Pulmonary artery endothelial cell (primary cell): ENCODE measurements around the gene ATOSB. TPM values are rescaled to one million over a fixed set of nuclear protein-coding genes. Genes with fewer than 3 reads are reported as not detected.

Experiments used
- DNase-seq: peaks from one replicate; pipeline ENCODE4 v3.0.0-alpha.2; 2011; ENCODE audit warnings: low read depth, low spot score
- total RNA-seq: library from RNA; depleted of rRNA; stranded (reverse); fragments of >200 nt; gene quantifications from 2 replicates; pipeline ENCODE4 v1.2.3, GENCODE V29; 2014

The ATOSB gene
- total RNA-seq, 1 donor from 2014 or later, result 19.7 TPM

DNA sequence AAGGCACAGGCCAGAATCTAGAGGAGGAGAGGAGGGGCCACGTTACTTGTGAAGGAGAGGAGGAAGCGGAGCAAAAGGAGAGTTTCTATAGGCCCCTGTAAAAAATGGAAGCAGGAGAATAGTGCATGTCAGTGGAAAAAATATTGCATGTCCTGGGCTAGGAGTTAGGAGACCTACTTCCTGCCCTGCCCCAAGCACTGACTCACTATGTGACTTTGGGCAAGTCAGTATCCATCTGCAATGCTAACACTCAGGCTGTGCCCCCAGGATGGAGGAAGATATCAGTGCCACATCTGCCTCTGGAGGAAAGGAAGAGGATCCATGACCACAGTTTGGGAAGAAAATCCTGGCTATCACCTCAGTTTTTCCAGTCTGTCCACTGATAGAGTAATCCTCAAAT is 26.2 kb downstream of the ATOSB start:
- no peak for DNase-seq

GRCh38 chr9:35085078-35085477 is 30.6 kb downstream of the ATOSB start:
- DNase-seq, result no peak

GRCh38 chr9:35079426-35080341 is 36.0 kb downstream of the ATOSB start, which contains the start of gene FANCG:
Gene FANCG, minus strand, starts transcription at chr9:35079942. Its CDS starts 418 bp downstream, at chr9:35079524.
- DNase-seq, result peak; percentile 65

DNA sequence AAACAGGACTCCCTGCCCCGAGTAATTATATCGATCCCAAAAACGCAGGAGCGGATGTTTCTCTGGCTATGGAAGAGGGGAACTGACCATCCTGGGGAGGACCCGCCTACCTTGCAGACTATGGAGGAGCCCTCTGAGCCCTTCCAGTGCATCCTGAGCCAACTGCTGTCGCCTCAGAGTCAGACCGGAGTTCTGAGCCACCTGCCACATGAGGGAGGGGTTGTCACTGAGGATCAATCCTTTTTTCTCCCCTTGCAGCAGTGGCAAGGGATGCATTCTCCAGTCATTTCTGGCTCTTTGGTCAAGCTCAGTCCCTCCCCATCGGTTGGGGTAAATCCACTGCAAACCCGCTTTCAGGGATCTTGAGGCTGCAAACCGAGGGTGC is 36.6 kb downstream of the ATOSB start:
- DNase-seq, result no peak

GRCh38 chr9:35078066-35078465 is 37.6 kb downstream of the ATOSB start:
- DNase-seq, result no peak

DNA sequence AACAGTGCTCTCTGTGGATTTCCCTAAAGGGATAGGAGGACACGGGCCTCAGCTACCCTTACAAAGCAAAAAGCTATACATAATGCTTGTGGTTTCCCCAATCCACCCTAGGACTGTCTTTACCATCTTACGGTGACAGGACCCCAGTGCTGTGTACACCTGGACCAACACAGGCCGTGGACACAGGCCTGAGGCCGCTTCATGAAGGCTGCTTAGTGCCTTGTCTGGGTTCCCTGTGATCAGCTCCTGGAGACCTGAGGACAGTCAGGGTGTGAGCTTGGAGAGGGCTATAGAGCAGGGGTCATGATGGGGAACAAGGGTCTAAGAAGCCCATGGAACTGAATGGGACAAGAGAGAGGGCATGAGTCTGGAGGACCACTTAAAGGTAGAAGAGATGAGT is 38.8 kb downstream of the ATOSB start:
- no peak for DNase-seq

GRCh38 chr9:35075358-35075757 is 40.3 kb downstream of the ATOSB start:
- DNase-seq, result no peak

- DNase-seq, result no peak
Measured at GRCh38 chr9:35074791-35075190, 40.9 kb downstream of the ATOSB start.

GRCh38 chr9:35074141-35074540 is 41.5 kb downstream of the ATOSB start:
- no peak for DNase-seq

DNA sequence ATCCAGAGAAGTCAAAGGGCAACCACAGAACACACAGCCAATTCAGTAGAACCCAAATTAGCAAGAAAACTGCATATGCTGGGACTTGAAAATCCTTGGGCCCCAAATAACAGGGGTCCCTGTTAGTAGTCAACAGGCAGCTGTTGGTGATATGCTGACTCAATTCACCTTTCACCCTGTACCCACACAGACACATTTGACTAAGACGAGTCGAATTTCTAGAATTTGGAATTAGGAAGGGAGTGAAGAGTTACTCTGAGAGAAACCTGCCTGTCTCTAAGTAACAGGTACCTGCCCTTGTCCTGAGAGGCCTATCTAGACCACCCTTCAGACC is 42.4 kb downstream of the ATOSB start:
- no peak for DNase-seq

DNA sequence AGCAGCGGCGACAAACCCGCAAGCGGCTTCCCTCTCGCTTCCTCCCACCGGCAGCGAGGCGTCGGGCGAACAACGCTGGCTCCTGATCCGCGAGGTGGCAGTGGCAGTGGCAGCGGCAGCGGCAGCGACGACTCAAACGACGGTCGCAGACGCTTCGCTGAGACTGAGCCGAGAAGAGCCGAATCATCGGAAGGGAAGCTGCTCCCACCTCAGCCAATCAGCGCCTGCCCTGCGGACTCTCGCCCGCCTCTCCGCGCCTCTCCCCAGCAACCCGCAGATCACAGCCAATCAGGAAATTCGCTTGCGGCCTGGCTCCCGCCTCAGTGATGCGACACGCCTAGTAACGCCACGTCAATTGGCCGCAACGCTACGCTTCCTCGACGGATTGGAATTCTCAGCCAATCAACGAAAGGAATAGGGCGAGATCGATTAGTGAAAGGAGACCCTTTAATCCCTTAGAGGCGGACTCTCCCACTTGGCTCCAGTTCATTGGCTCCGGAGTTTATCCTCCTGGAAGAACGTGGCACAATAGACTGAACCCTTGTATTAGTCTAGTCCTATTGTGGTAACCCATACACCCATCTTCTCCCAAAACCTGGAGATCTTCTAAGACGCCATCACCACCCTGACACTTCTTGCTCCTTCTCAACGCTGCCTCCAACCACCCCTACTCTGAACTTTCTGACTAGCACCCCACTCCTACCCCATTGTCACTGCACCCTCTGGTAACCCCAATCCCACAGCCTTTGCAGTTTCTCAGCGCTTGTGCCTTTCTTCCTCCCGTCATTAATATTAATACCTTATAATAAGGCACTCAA is 43.0 kb downstream of the ATOSB start, which contains the start of gene VCP:
Gene VCP, minus strand, starts transcription at position 165 of the 818 bp plus-strand sequence. CDS start 272 bp downstream, outside the sequence.
- DNase-seq, result peak; percentile 98

GRCh38 chr9:35071814-35072460 is 43.7 kb downstream of the ATOSB start:
- peak; percentile 51 for DNase-seq

DNA sequence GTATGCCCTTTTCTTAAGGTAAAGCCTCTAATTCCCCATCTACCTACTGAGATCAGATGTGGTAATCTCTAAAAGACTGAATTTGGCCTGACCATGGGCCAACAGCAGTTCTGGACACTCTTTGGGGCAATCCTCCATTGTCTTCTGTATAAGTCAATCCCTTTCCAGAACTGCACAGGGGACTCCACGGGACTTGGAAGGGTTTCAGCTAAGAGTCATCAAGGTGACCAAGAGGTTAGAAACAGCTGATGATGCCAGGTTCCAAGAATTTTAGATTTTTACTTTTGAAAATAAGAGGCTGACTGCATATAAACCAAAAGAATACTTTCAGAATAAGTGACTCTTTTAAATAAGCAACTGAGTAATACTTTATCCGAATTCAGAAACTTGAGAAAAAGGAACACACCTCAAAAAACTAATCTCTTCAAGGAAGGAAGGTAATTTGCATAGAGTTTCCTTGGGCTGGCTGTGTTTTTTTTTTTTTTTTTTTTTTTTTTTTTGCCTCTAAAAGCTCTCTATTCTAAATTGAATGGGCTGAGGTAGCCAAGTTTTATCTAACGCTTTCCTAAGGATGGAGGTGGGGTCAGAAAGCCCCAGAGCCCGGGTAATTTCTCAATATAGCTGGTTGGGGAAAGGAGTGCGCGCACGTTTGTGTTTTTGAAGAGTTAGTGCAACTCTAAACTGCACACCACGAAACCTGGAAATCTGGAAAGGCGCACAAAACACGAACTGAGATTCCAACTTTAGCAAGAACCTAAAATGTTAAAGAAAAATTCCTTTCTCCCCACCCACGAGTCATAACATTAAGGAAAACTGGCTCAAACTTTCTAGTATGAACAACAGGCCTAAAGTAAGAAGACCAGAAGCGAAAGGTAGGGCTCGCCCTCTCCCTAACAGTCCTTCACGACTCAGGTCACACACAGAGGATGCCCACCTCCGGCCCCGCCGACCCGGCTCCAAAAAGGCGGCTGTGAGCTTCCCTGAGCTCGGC is 44.5 kb downstream of the ATOSB start:
- DNase-seq, result no peak

- no peak for DNase-seq
Measured at GRCh38 chr9:35069020-35069419, 46.6 kb downstream of the ATOSB start.

DNA sequence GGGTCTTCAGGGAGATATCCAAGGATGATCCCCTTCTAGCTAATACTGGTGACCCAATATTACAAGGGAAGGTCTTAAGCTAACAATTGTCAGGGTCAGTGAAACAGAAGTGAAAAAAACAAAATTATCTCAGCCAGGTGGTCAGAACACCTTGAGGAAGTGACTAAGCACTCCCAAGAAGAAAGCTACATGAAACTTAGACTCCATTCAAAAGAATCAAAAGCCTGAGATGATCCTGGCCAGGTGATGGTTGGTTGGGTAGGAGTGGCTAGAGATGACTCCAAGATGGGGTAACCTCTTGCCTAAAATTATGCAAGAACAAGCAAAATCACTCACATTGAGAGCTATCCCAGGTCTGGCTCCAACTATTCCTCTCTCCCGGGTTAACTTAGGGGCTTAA is 48.6 kb downstream of the ATOSB start:
- no peak for DNase-seq

- DNase-seq, result no peak
Measured at GRCh38 chr9:35060548-35061207, 55.0 kb downstream of the ATOSB start.

GRCh38 chr9:35059438-35059837 is 56.2 kb downstream of the ATOSB start:
- no peak for DNase-seq

DNA sequence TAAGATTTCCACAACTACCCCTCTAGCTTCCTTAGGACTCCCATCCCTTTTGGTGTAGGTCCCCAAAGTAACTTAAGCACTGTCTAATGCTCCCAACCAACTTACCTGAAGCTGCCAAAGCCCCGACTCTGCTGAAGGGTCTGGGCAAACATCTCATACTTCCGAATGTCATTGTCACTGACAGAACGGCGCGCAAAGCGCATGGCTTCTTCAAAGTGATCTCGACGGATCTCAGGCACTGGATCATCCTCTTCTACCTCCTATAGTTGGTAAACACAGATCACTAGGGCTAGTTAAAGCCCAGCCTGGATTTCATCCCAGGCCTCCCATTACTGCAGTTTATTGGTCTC is 58.4 kb downstream of the ATOSB start:
- no peak for DNase-seq

- no peak for DNase-seq
Measured at GRCh38 chr9:35056571-35057270, 58.9 kb downstream of the ATOSB start.
